Activated naive CD4-positive, alpha-beta T cell treated with anti-CD3 and anti-CD28 coated beads, Interleukin-2, amount 50 U/mL, for 16 hours (primary cell): ENCODE data around the gene ANK2.
"Not testable (repeated sequence)": the region's sequence is repeated elsewhere in the genome, so short reads cannot be mapped to it uniquely, and the experiment has no call there.

ENCODE experiments used
- DNase-seq: peaks from one replicate; pipeline ENCODE4 v3.0.0-alpha.2; 2020

The ANK2 gene

GRCh38 chr4:113052379-113052951, 3.0 kb downstream of the ANK2 start:
- no peak for DNase-seq

- DNase-seq: no peak
These were observed 4.4 kb downstream of the ANK2 start for GRCh38 chr4:113053883-113054282.

- no peak for DNase-seq
These were observed 6.9 kb downstream of the ANK2 start for GRCh38 chr4:113056318-113056717.

GRCh38 chr4:113057891-113058290, 8.4 kb downstream of the ANK2 start:
- no peak for DNase-seq

- DNase-seq: no peak
These were observed 10.2 kb downstream of the ANK2 start for GRCh38 chr4:113059449-113060182.

GRCh38 chr4:113060853-113061252, 11.4 kb downstream of the ANK2 start:
- DNase-seq: no peak

- no peak for DNase-seq
These were observed 14.8 kb downstream of the ANK2 start for GRCh38 chr4:113064244-113064643.

GRCh38 chr4:113065629-113066028, 16.2 kb downstream of the ANK2 start:
- no peak for DNase-seq

- not testable (repeated sequence) for DNase-seq
These were observed 19.3 kb downstream of the ANK2 start for GRCh38 chr4:113068771-113069170.

GRCh38 chr4:113069212-113069892, 19.9 kb downstream of the ANK2 start:
- no peak for DNase-seq

- DNase-seq: no peak
These were observed 21.3 kb downstream of the ANK2 start for GRCh38 chr4:113070755-113071154.

- no peak for DNase-seq
These were observed 21.8 kb downstream of the ANK2 start for GRCh38 chr4:113071274-113071673.

GRCh38 chr4:113071805-113072204, 22.4 kb downstream of the ANK2 start:
- no peak for DNase-seq

GRCh38 chr4:113073451-113074005, 24.1 kb downstream of the ANK2 start:
- DNase-seq: no peak

- no peak for DNase-seq
These were observed 28.1 kb downstream of the ANK2 start for GRCh38 chr4:113077575-113077974.

GRCh38 chr4:113078066-113078465, 28.6 kb downstream of the ANK2 start:
- no peak for DNase-seq

GRCh38 chr4:113080050-113080449, 30.6 kb downstream of the ANK2 start:
- DNase-seq: no peak

- no peak for DNase-seq
These were observed 31.2 kb downstream of the ANK2 start for GRCh38 chr4:113080624-113081023.

- DNase-seq: no peak
These were observed 33.9 kb downstream of the ANK2 start for GRCh38 chr4:113083346-113083745.

- no peak for DNase-seq
These were observed 36.8 kb downstream of the ANK2 start for GRCh38 chr4:113086172-113086695.

- no peak for DNase-seq
These were observed 38.6 kb downstream of the ANK2 start for GRCh38 chr4:113088050-113088449.

- no peak for DNase-seq
These were observed 41.5 kb downstream of the ANK2 start for GRCh38 chr4:113090954-113091353.

- no peak for DNase-seq
These were observed 44.9 kb downstream of the ANK2 start for GRCh38 chr4:113094331-113094730.

- no peak for DNase-seq
These were observed 45.3 kb downstream of the ANK2 start for GRCh38 chr4:113094802-113095201.
